Chondrocyte (in vitro differentiated cells): ENCODE data around the gene TMEM125. TPM values are rescaled to one million over a fixed set of nuclear protein-coding genes. Genes with fewer than 3 reads are reported as not detected.

Source experiments
- DNase-seq: peaks from one replicate; pipeline ENCODE4 v3.0.0; 2021; ENCODE audit warnings: mixed read lengths, low spot score
- H3K27ac Mint-ChIP-seq: one replicate; pipeline ENCODE4 v1.8.0; 2021; ENCODE audit warnings: mild to moderate bottlenecking, moderate library complexity, mixed read lengths; ENCODE audit not compliant: unreplicated experiment
- H3K27me3 Mint-ChIP-seq: 2 replicates; pipeline ENCODE4 v1.8.0; 2021; ENCODE audit warnings: low read depth, mixed read lengths
- H3K36me3 Mint-ChIP-seq: 2 replicates; pipeline ENCODE4 v1.8.0; 2021; ENCODE audit warnings: low read depth, mixed read lengths
- H3K4me1 Mint-ChIP-seq: 2 replicates; pipeline ENCODE4 v1.8.0; 2021; ENCODE audit warnings: low read depth, mild to moderate bottlenecking, mixed read lengths
- H3K4me3 Mint-ChIP-seq: one replicate; pipeline ENCODE4 v1.8.0; 2021; ENCODE audit warnings: mild to moderate bottlenecking, moderate library complexity, mixed read lengths; ENCODE audit not compliant: unreplicated experiment
- H3K9me3 Mint-ChIP-seq: 2 replicates; pipeline ENCODE4 v1.8.0; 2021; ENCODE audit warnings: low read depth, mixed read lengths
- CTCF ChIP-seq: fragments of 200-600 bp; sonication (generic); IDR thresholded peaks from 2 replicates; pipeline ENCODE4 v1.5.0; 2021; ENCODE audit warnings: antibody characterized with exemption, mild to moderate bottlenecking, moderate library complexity
- total RNA-seq: library from RNA; stranded (reverse); gene quantifications from 3 replicates; pipeline ENCODE4 v1.2.1, GENCODE V29; 2021

TMEM125 gene
- total RNA-seq, 1 donor from 2014 or later, result not detected

DNA sequence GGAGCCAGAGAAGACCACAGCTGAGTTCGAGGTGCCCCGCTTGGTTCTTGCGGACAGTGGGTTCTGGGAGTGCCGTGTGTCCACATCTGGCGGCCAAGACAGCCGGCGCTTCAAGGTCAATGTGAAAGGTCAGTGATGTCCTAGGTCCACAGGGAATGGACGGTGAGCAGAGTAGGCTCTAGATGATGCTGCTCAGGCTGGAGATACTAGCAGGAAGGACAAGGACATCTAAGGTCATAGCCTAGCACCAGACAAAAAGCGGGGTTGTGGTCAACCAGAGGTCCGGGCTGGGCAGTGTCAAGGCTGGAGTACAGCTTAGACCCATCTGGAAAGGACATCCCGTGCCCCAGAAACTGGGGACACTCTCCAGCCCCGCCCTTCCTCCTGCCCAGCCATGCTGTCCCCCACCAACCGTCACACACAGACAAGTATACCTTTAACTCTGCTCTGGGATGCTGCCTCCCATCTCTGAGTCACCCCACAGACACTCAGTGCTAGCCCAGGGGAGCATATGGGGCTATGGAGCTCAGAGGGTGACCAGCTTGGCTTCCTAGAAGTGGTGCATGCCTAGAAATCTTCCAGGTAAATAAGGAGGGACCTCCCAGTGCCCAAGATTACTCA lies 39.7 kb downstream of the TMEM125 start:
- Mint-ChIP-seq H3K4me1 (no peaks in the 10 kb centered on the region), H3K27me3 (peaks cover 3% of the 10 kb centered on the region), H3K9me3 (no peaks in the 10 kb centered on the region), H3K36me3 (no peaks in the 10 kb centered on the region), H3K27ac (no peak overlapping the region), H3K4me3 (no peak overlapping the region)
- DNase-seq, result no peak
- no peak for TF ChIP-seq CTCF

DNA sequence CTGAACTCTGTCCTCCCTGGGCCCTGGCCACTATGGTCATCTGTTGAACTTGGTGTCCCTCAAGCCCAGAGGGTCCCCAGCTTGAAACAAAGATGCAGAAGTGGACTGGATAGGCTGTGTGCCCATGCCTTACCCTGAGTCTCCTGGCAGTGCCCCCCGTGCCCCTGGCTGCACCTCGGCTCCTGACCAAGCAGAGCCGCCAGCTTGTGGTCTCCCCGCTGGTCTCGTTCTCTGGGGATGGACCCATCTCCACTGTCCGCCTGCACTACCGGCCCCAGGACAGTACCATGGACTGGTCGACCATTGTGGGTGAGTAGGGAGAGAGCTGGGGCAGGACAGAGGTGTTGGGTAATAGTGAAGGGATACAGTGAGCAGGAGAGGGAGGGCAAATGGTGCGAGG lies 41.7 kb downstream of the TMEM125 start:
- no peaks in the 10 kb centered on the region for H3K27me3 Mint-ChIP-seq
- H3K4me3 Mint-ChIP-seq, result no peak overlapping the region
- TF ChIP-seq CTCF, result no peak
- no peak overlapping the region for H3K27ac Mint-ChIP-seq
- H3K9me3 Mint-ChIP-seq, result no peaks in the 10 kb centered on the region
- no peaks in the 10 kb centered on the region for H3K36me3 Mint-ChIP-seq
- no peaks in the 10 kb centered on the region for H3K4me1 Mint-ChIP-seq
- DNase-seq, result no peak

DNA sequence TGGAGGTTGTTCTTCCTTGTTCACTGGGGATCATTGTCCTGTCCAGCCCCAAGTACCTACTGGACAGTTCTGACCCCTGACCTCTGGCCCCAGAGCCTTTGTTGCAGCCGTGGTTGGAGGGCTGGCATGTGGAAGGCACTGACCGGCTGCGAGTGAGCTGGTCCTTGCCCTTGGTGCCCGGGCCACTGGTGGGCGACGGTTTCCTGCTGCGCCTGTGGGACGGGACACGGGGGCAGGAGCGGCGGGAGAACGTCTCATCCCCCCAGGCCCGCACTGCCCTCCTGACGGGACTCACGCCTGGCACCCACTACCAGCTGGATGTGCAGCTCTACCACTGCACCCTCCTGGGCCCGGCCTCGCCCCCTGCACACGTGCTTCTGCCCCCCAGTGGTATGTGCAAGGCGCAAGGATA lies 42.4 kb downstream of the TMEM125 start:
- DNase-seq, result no peak
- Mint-ChIP-seq H3K4me3 (no peak overlapping the region), H3K9me3 (no peaks in the 10 kb centered on the region), H3K27ac (no peak overlapping the region), H3K36me3 (no peaks in the 10 kb centered on the region), H3K27me3 (no peaks in the 10 kb centered on the region), H3K4me1 (no peaks in the 10 kb centered on the region)
- TF ChIP-seq CTCF, result no peak

- no peak overlapping the region for H3K4me3 Mint-ChIP-seq
- H3K27me3 Mint-ChIP-seq, result no peaks in the 10 kb centered on the region
- H3K9me3 Mint-ChIP-seq, result no peaks in the 10 kb centered on the region
- no peaks in the 10 kb centered on the region for H3K36me3 Mint-ChIP-seq
- no peaks in the 10 kb centered on the region for H3K4me1 Mint-ChIP-seq
- no peak for TF ChIP-seq CTCF
- no peak overlapping the region for H3K27ac Mint-ChIP-seq
- peak; percentile 77 for DNase-seq
Measured at GRCh38 chr1:43312663-43313515, 43.1 kb downstream of the TMEM125 start.

GRCh38 chr1:43313771-43314170 lies 44.0 kb downstream of the TMEM125 start:
- Mint-ChIP-seq H3K9me3 (no peaks in the 10 kb centered on the region), H3K27me3 (no peaks in the 10 kb centered on the region), H3K36me3 (no peaks in the 10 kb centered on the region), H3K4me3 (no peak overlapping the region), H3K27ac (no peak overlapping the region), H3K4me1 (no peaks in the 10 kb centered on the region)
- TF ChIP-seq CTCF, result no peak
- peak; percentile 60 for DNase-seq
